HG02973 (cell line): ENCODE results near the gene SLC44A5.
"Not testable (repeated sequence)": the region's sequence is repeated elsewhere in the genome, so short reads cannot be mapped to it uniquely, and the experiment has no call there.

ENCODE experiments used
- ATAC-seq: cut with Tn5 transposase; IDR thresholded peaks from one replicate; pipeline ENCODE4 v1.9.1; 2021; ENCODE audit warnings: moderate library complexity; ENCODE audit not compliant: unreplicated experiment

Gene SLC44A5

DNA sequence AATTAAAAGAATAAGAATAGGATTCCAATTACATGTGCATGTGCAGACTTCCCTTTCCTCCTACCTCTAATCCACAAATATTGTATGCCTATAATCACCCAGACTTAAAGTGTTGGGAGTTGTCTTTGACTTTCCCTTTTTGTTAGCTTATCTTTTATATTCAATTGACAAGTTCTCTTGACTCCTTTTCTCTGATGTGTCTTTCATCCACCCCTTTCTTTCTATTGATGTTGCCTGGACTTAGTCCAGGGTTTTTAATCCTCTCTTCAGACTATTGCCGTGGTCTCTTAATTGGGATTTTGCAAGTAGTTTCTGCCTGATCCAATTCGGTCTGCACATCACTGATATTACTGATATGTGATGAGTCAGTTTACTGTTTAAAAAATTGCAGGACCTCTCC is 305.9 kb downstream of the SLC44A5 start:
- no peak for ATAC-seq

DNA sequence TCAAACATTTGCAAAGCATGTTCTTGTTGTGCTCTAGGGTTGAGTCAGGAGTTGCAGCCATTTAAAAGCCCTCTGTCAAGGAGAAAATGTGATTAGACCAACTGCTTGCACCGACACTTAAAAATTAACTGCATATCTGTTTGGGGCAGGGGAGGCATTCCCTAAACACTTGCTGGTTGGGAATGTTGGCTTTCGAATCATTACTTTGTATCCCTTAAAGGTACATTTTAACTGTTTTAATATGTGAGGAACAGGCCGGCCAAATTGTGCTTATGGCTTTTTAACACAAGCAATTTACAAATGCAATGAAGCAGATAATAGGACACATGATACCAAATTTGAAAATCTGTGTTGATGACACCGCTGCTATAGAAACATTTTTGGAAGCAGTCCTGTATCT is 317.6 kb downstream of the SLC44A5 start:
- ATAC-seq = no peak

DNA sequence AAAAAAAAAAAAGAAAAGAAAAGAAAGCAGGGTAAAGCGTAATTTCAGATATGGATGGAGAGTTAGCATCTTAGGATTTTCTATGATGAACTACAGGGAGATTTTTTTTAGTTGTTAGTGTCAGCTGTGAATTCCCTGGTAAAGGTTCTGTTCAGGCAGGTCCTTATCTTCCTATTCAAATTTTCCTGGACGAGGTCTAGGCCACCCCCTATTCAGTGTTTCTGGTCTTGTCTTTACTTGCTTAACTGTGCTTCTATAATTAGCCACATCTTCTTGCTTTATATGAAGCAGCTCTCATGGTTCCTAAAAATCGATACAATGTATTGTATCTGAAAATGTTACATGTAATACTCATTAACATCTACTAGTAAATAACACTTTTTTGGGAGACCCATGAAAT is 318.9 kb downstream of the SLC44A5 start:
- no peak for ATAC-seq

DNA sequence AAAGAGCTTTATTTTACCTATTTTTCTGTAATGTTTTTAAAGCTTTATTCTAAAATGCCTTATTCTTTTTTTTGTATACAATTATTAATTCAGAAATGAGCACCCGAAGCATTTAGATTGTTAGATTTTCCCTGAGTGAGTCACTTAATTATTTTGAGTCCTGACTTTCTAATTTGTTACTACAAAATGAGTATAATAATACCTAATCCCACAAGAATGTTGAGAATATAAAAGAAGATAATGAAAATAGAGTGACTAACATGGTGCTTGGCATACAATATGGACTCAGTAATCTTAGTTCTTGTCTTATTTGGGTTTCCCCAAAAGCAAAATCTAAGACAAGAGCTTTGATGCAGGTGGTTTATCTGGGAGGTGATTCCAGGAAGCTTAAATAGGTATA is 334.5 kb downstream of the SLC44A5 start:
- ATAC-seq = no peak

DNA sequence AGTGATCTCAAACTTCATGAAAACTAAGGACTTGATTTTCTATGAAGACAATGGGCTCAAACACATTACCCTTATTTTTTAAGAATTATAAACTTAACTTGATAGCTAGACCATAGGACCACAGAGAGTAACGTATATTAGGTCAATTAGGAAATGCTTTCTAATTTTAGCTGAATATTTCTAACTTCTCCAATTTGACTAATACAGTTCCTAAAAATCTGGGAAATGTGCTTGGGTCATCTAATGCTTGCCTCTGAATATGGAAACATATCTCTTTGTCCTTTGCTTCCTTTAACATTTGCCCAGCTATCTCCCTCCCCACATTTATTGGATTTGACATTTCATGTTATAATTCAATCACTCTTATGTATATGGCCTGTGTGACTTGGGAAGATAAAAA is 335.3 kb downstream of the SLC44A5 start:
- no peak for ATAC-seq

DNA sequence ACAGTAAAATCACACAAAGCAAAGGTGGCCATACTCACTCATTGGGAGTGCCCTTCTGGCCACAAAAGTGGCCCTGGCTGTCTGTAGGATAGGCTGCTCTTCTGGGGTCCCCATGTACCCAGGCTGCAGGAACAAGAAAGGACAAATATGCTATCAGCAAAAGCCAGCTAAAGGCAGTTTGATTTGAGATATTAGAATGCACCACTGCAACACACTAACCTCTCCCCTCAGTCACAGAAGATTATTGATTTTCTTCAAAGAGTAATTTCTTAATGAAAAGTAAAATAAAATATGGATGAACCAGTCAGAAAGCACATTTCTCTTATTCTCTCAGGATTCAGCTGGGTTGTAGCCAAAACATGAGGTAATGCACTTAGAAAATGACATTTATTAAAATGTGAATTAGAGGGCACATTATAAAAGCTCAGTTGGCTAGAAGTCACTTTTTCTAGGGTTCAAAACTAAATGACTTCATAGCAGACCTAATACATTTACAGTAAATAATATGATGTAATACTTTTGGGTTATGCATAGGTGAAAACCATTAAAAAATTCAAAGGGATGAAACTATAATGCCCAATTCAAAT is 335.9 kb downstream of the SLC44A5 start:
- ATAC-seq = no peak

DNA sequence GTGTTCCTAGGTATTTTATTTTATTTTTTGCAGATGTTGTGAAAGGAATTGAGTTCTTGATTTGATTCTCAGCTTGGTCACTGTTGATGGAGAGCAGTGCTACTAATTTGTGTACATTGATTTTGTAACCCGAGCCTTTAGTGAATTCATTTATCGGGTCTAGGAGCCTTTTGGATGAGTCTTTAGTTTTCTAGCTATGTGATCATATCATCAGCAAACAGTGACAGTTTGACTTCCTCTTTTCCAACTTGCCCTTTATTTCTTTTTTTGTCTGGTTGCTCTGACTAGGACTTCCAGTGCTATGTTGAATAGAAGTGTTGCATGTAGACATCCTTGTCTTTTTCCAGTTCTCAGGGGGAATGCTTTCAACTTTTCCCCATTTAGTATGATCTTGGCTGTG is 337.8 kb downstream of the SLC44A5 start:
- ATAC-seq = no peak

DNA sequence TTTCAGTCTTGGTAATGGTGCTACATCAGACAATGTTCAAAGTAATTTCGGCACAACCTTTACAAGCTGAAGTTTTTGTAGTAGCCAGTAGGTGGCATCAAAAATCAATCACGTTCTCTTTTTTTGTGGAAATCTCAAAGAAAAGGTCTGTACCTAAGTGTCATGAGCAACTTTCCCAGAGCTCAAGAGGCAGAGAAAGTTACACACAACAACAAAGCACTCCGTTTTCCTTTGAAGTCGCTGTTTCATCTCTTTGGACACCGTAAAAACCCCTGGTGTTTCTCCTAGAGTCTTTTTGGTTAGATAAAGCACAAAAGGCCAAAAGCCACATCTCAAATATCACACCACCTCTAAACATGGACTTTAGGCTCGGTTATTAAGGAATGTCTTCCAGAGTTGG is 345.1 kb downstream of the SLC44A5 start:
- ATAC-seq = peak; percentile 65

DNA sequence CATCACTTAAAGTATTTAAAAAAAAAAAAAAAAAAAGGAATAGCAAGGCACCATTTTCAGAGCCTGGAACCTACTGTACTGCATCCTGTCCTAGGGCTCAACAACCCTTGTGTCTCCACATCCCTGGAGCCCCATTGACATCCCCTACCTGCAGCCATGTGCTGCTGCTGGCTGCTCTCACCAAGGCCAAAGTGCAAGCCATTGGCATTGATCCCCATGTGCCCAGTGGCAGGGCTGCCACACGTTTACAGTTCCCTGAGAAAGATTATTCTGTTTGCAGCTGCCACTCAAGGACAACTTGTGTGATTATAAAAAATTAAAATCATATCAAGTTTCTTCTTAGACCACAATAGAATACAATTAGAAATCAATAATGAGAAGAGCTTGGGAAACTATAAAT is 346.8 kb downstream of the SLC44A5 start:
- no peak for ATAC-seq

DNA sequence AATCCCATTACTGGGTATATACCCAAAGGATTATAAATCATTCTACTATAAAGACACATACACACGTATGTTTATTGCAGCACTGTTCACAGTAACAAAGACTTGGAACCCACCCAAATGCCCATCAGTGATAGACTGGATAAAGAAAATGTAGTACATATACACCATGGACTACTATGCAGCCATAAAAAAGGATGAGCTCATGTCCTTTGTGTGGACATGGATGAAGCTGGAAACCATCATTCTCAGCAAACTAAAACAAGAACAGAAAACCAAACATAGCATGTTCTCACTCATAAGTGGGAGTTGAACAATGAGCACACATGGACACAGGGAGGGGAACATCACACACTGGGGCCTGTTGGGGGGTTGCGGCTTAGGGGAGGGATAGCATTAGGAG is 347.3 kb downstream of the SLC44A5 start:
- ATAC-seq = not testable (repeated sequence)

DNA sequence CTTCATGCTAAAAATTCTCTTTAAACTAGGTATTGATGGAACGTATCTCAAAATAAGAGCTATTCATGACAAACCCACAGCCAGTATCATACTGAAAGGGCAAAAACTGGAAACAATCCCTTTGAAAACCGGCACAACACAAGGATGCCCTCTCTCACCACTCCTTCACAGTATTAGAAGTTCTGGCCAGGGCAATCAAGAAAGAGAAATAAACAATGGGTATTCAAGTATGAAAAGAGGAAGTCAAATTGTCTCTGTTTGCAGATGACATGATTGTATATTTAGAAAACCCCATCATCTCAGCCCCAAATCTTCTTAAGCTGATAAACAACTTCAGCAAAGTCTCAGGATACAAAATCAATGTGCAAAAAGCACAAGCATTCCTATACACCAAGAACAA is 349.0 kb downstream of the SLC44A5 start:
- ATAC-seq = not testable (repeated sequence)

DNA sequence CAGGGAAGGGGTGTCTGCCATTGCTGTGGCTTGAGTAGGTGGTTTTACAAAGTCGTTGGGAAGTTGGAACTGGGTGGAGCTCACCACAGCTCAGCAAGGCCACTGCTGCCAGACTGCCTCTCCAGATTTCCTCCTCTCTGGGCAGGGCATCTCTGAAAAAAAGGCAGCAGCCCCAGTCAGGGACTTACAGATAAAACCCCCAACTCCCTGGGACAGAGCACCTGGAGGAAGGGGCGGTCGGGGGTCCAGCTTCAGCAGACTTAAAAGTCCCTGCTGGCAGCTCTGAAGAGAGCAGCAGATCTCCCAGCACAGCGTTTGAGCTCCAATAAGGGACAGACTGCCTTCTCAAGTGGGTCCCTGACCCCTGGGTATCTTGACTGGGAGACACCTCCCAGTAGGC is 352.6 kb downstream of the SLC44A5 start:
- no peak for ATAC-seq

DNA sequence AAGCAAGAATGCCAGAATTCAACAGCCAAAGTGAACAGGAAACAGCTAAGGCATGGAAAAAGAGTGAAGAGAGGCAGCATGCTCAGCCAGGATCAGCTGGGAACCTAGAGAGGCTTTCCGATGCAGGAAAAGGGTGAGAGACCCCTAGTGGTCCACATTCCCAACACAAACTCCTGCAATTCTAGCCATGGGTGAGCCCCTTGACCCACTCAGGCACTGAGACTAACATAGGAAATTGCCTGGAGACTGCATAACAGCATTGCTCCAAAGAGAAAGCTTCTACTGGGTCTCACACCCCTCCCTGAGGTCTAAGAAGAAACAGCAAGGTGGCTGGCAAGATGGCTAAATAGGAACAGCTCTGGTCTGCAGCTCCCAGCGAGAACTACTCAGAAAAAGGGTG is 353.5 kb downstream of the SLC44A5 start:
- ATAC-seq = no peak

DNA sequence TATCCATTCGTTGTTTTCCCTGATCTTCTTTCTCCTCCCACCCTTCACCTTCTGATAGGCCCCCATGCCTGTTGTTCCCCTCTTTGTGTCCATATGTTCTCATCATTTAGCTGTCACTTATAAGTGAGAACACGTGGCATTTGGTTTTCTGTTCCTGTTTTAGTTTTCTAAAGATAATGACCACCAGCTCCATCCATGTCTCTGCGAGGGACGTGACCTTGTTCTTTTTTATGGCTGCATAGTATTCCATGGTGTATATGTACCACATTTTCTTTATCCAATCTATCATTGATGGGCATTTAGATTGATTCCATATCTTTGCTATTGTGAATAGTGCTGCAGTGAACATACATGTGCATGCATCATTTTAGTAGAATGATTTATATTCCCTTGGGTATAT is 360.8 kb downstream of the SLC44A5 start:
- ATAC-seq = not testable (repeated sequence)

DNA sequence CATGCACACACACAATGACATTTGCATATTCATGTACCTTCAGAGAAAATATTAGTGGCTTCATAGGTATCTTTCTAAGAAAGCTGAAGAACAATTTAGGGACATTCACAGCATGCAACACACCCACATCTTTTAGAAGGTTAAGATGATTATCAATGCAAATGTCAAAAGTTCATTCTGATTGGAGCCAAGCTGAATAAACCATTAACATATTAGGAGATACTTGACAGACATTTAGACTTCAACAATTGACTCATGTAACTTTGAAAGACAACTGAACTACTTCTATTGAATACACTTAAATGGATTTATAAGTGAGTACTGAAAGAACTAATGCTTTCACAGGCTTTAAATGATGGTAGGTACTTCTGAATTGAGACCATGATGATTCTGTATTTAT is 365.7 kb downstream of the SLC44A5 start:
- ATAC-seq = no peak

DNA sequence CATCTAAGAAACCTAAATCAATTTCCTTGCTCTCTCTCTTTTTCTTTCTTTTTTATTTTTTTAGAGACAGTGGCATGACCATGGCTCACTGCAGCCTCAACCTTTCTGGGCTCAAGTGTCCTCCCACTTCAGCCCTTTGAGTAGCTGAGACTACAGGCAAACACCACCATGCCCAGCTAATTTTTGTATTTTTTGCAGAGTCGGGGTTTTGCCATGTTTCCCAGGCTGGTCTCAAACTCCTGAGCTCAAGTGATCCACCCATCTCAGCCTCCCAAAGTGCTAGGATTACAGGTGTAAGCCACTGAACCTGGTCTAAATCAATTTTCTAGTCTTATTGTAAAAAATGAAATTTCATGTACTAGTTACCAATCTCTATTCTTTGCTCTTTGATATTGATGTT is 367.8 kb downstream of the SLC44A5 start:
- ATAC-seq = no peak

DNA sequence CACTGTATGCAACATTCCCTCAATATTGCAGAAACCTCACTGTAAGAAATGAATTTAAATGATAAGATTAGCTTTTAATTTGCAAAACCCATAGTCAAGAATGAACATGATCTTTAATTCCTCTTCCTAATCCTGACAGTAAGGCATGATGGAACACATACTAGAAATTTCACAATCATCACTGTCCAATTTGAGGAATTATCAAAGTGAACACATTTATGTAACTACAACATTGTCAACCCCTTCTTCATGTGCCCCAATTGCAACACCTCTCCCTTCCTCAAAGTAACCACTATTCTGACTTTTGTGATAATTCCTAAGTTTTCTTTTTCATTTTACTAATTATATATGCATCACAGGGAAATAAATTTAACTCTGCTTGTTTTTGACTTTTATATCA is 373.6 kb downstream of the SLC44A5 start:
- ATAC-seq = no peak

DNA sequence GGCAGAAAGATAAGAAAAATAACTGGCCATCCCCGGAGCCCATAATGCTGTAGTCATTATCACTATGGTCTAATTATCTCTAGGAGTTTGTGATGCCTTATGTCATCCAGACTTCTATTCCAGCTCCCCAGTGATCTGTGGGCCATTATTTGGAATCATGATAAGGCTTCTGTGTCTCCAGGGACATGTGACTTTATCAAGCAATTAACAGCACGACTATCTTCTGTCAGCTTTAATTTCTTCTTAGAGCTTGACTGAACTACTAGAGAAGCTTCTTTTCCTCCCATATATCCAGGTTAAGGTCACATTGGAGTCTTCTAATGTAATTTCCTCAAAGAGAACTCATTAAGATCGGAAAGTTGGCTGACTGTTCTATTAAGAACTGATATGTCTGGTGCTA is 376.4 kb downstream of the SLC44A5 start:
- ATAC-seq = no peak

DNA sequence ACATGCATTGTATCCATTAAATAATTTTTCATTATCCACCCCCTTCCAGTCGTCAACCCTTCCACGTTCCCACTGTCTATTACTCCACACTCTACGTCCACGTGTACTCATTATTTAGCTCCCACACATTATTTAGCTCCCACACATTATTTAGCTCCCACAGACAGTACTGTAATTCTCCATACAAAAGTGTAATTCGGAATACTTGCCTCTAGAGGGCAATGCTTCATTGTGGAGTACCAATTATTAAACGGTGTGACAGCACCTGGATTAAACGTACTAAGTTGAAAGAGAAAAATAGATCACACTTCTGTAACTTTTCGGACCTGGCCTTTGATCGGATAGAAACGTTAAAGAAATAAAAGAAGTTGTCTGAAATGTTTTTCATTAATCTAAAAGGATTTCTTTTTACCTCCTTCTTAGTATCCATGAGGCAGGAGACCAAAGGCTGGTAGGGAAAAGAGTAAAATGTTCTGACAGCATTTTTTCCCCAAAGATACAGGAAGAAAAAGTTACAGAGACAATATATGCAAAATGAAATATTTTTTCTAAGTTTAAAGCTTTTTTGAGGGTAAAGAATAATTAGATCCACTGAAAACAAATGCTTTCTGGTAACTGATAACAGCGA is 377.5 kb downstream of the SLC44A5 start:
- ATAC-seq = peak; percentile 87

DNA sequence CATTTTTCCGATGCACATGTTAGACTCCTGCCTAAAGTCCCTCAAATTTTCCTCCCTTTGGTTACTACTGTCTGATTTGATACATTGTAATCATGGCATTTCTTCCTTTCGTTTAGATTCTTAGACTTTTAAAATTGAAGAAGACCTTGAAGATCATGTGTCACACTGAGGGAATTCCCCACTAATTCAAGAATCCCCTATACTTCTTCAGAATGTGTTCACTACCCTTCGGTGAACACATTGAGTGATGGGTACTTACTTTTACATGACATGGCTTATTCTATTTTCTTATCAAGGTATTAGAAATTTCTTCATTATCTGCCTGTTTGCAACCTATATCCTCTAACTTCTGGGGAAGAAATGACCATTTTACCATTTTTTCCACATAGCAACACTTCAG is 390.8 kb downstream of the SLC44A5 start:
- ATAC-seq = no peak

DNA sequence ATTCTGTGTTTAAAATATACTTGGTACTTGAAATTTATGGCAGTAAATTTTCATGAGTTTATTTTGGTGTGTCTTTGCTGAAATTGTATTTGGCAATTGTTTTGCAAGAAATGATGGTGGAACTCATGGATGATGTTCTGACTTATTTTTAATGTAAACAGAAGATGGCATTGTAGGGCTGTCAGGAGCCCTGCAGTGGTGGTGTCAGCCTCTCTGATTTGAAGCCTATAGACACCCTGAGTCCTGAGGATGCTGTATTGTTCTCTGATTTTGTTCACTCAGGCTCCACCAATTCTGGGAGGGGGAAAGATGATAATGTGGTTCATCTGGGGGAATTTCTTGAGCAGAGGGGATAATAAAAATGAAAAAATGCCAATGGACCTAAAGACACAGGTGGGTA is 396.9 kb downstream of the SLC44A5 start:
- ATAC-seq = no peak

DNA sequence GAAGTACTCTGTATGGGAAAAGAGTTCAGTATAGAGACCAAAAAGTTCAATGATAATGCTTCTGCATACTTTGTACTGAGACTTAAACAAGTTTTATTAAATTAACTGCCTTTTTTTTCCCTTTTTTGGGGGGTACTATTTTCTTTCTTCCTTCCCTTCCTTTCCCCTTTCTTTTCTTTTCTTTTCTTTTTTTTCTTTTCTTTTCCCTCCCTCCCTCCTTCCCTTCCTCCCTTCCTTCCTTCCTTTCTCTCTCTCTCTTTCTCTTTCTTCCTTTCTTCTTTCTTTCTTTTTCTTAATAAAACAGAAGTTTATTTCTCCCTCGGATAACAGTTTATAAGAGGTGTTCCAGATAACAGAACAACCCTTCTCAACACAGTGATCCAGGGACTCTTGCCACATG is 399.3 kb downstream of the SLC44A5 start:
- no peak for ATAC-seq

DNA sequence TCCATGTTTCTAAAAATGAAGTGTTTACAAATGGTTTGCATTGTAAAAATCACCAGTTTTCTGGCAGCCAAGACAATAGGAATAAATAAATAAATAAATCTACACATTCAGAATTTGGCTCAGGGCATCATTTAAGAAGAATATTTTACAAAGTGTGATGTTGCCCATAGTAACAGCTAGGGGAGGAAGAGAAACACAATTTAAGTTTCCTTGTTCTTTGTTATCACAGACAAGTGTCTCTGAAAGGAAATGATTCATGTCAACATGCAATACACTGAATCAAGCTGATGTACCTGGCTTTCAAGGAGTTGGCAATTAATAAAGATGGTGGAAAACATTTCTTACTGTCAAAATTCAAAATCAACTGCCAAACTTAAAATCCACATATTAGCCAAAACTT is 402.1 kb downstream of the SLC44A5 start:
- ATAC-seq = no peak
